Activated T-cell treated with anti-CD3 and anti-CD28 coated beads for 4 hours (primary cell): ENCODE results near the gene PNMA6E.

Source experiments
- DNase-seq: peaks from one replicate; pipeline ENCODE4 v3.0.0-alpha.2; 2020

The PNMA6E gene

GRCh38 chrX:153382563-153383482, 18.3 kb downstream of the PNMA6E start:
- DNase-seq, result no peak

- no peak for DNase-seq
Observed at GRCh38 chrX:153381684-153382532, 19.2 kb downstream of the PNMA6E start.

GRCh38 chrX:153380691-153381090, 20.5 kb downstream of the PNMA6E start:
- DNase-seq, result no peak

GRCh38 chrX:153379971-153380581, 21.1 kb downstream of the PNMA6E start:
- DNase-seq, result no peak

- DNase-seq, result no peak
Observed at GRCh38 chrX:153379508-153379907, 21.6 kb downstream of the PNMA6E start.

GRCh38 chrX:153378607-153379006, 22.5 kb downstream of the PNMA6E start:
- no peak for DNase-seq

- DNase-seq, result no peak
Observed at GRCh38 chrX:153377727-153378126, 23.4 kb downstream of the PNMA6E start.

GRCh38 chrX:153375571-153375970, 25.6 kb downstream of the PNMA6E start:
- no peak for DNase-seq

GRCh38 chrX:153374426-153374825, 26.7 kb downstream of the PNMA6E start:
- no peak for DNase-seq

- no peak for DNase-seq
Observed at GRCh38 chrX:153372949-153373348, 28.2 kb downstream of the PNMA6E start.

- DNase-seq, result no peak
Observed at GRCh38 chrX:153371256-153371655, 29.9 kb downstream of the PNMA6E start.

- no peak for DNase-seq
Observed at GRCh38 chrX:153370293-153371055, 30.7 kb downstream of the PNMA6E start.

GRCh38 chrX:153366878-153367538, 34.1 kb downstream of the PNMA6E start:
- DNase-seq, result no peak

- DNase-seq, result no peak
Observed at GRCh38 chrX:153366119-153366518, 35.0 kb downstream of the PNMA6E start.

GRCh38 chrX:153365670-153366069, 35.5 kb downstream of the PNMA6E start:
- DNase-seq, result no peak

GRCh38 chrX:153361781-153362397, 39.3 kb downstream of the PNMA6E start:
- DNase-seq, result no peak

- DNase-seq, result no peak
Observed at GRCh38 chrX:153357877-153358276, 43.3 kb downstream of the PNMA6E start.

- no peak for DNase-seq
Observed at GRCh38 chrX:153353416-153353815, 47.7 kb downstream of the PNMA6E start.

- DNase-seq, result no peak
Observed at GRCh38 chrX:153352858-153353257, 48.3 kb downstream of the PNMA6E start.

- DNase-seq, result no peak
Observed at GRCh38 chrX:153351981-153352380, 49.2 kb downstream of the PNMA6E start.

- no peak for DNase-seq
Observed at GRCh38 chrX:153349952-153350351, 51.2 kb downstream of the PNMA6E start.

- DNase-seq, result no peak
Observed at GRCh38 chrX:153348421-153348820, 52.7 kb downstream of the PNMA6E start.
